Activated CD8-positive, alpha-beta memory T cell treated with anti-CD3 and anti-CD28 coated beads for 1 hour (primary cell): ENCODE measurements around the gene APOL3.
A peak's percentile ranks its signal among the peaks of the same experiment; 100 is the strongest.
"Not testable (repeated sequence)": the region's sequence is repeated elsewhere in the genome, so short reads cannot be mapped to it uniquely, and the experiment has no call there.

Experiments used
- DNase-seq, 2 donors: peaks; one replicate each; pipeline ENCODE4 v3.0.0-alpha.2; 2020; ENCODE audit warnings: low read depth in 1 of 2; ENCODE audit errors: extremely low read depth in 1 of 2

Gene APOL3

GRCh38 chr22:36136988-36137387 is 23.6 kb downstream of the APOL3 start:
- DNase-seq, result no peak

- no peak for DNase-seq
Measured at GRCh38 chr22:36136475-36136874, 24.1 kb downstream of the APOL3 start.

- no peak for DNase-seq
Measured at GRCh38 chr22:36135306-36135980, 25.1 kb downstream of the APOL3 start.

- DNase-seq, result no peak
Measured at GRCh38 chr22:36134182-36134581, 26.4 kb downstream of the APOL3 start.

- DNase-seq, result no peak
Measured at GRCh38 chr22:36131907-36132306, 28.6 kb downstream of the APOL3 start.

GRCh38 chr22:36129486-36130388 is 30.8 kb downstream of the APOL3 start:
- no peak for DNase-seq

GRCh38 chr22:36129071-36129470 is 31.5 kb downstream of the APOL3 start:
- DNase-seq, result no peak

- DNase-seq, result no peak
Measured at GRCh38 chr22:36125994-36126531, 34.5 kb downstream of the APOL3 start.

- DNase-seq, result no peak
Measured at GRCh38 chr22:36125434-36125833, 35.1 kb downstream of the APOL3 start.

- no peak for DNase-seq
Measured at GRCh38 chr22:36124666-36125065, 35.9 kb downstream of the APOL3 start.

GRCh38 chr22:36123673-36124630 is 36.6 kb downstream of the APOL3 start:
- peak; percentile 80 to 87 for DNase-seq

GRCh38 chr22:36120621-36121351 is 39.8 kb downstream of the APOL3 start:
- not testable (repeated sequence) for DNase-seq

- no peak for DNase-seq
Measured at GRCh38 chr22:36117053-36117554, 43.5 kb downstream of the APOL3 start.

- DNase-seq, result no peak
Measured at GRCh38 chr22:36116127-36116526, 44.4 kb downstream of the APOL3 start.

GRCh38 chr22:36113121-36113520 is 47.4 kb downstream of the APOL3 start:
- no peak for DNase-seq

GRCh38 chr22:36111316-36111715 is 49.2 kb downstream of the APOL3 start:
- no peak for DNase-seq

- DNase-seq, result no peak
Measured at GRCh38 chr22:36110306-36110881, 50.2 kb downstream of the APOL3 start.

- no peak for DNase-seq
Measured at GRCh38 chr22:36107436-36107835, 53.1 kb downstream of the APOL3 start.

- no peak for DNase-seq
Measured at GRCh38 chr22:36106910-36107309, 53.6 kb downstream of the APOL3 start.
